NT2/D1 (cell line): ENCODE data around the gene HM13.

ENCODE experiments used
- YY1 ChIP-seq: IDR thresholded peaks from 2 replicates; pipeline ENCODE4 v1.6.1; 2011; ENCODE audit not compliant: insufficient read length, insufficient read depth
- ZNF274 ChIP-seq: IDR thresholded peaks from 2 replicates; pipeline ENCODE4 v1.6.1; 2011; ENCODE audit warnings: mild to moderate bottlenecking, low read depth, low read length

DNA sequence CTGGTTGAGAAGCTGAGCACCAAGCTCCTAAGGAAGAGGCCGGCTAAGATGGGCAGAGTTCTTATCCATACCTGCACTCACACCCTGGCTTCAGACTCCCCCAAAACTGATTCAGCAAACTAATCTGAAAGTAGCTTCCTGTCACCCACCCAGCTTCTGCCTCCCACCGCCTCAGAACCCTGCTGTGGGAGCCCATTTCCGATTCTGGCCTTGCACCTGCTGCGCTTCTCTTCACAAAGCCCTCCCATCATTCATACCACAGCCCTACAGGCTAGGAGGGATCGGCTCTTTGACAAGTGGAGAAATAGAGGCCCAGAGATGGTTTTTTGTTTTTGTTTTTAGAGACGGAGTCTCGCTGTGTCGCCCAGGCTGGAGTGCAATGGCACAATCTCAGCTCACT, 28.7 kb downstream of the HM13 start:
- TF ChIP-seq ZNF274 = no peak
- no peak for TF ChIP-seq YY1
